ENCODE measurements around the gene ATP11A. TPM values are rescaled to one million over a fixed set of nuclear protein-coding genes. Genes with fewer than 3 reads are reported as not detected.

ATP11A gene
- total RNA-seq, 1 experiment from 2014 or later, result 41.2 TPM

- H3K4me3 Mint-ChIP-seq (ENCODE audit: unreplicated experiment), result no peak overlapping the region
- no TSS peak for BruUV-seq (replicated peaks)
- H3K4me1 Mint-ChIP-seq (ENCODE audit: insufficient read depth, unreplicated experiment), result no peaks in the 10 kb centered on the region
Measured at GRCh38 chr13:112895521-112896465, 206.0 kb downstream of the ATP11A start.

GRCh38 chr13:112896736-112897602 lies 207.1 kb downstream of the ATP11A start:
- TF ChIP-seq CTCF (IDR thresholded peaks at IDR 0.05; ENCODE audit: unreplicated experiment), result no peak
- H3K27me3 Mint-ChIP-seq (ENCODE audit: insufficient read depth, unreplicated experiment), result peaks cover 8% of the 10 kb centered on the region
- CTCF ChIA-PET, result no interaction called here
- BruUV-seq (replicated peaks), result no TSS peak
- H3K9me3 Mint-ChIP-seq (ENCODE audit: unreplicated experiment), result no peaks in the 10 kb centered on the region
- DNase-seq (ENCODE audit: unreplicated experiment), result no peak
- H3K36me3 Mint-ChIP-seq (ENCODE audit: insufficient read depth, unreplicated experiment), result no peaks in the 10 kb centered on the region
- no peak overlapping the region for H3K27ac Mint-ChIP-seq (ENCODE audit: low read depth, unreplicated experiment)
- no peak overlapping the region for H3K4me3 Mint-ChIP-seq (ENCODE audit: unreplicated experiment)
- intact Hi-C loops (cut with micrococcal nuclease), result no loop called here
- H3K4me1 Mint-ChIP-seq (ENCODE audit: insufficient read depth, unreplicated experiment), result no peaks in the 10 kb centered on the region
- POLR2A ChIA-PET, result interaction anchor here (0.6 to 0.9 kb wide), 5 partner anchors 9 to 239 kb away, joined by 3 to 5 read pairs (median 3); no protein-coding TSS in a partner anchor

More at GRCh38 chr13:112895521-112896465, 206.0 kb downstream of the ATP11A start:
- Mint-ChIP-seq H3K27ac (ENCODE audit: low read depth, unreplicated experiment) (no peak overlapping the region), H3K9me3 (ENCODE audit: unreplicated experiment) (no peaks in the 10 kb centered on the region), H3K36me3 (ENCODE audit: insufficient read depth, unreplicated experiment) (no peaks in the 10 kb centered on the region), H3K27me3 (ENCODE audit: insufficient read depth, unreplicated experiment) (peaks cover 7% of the 10 kb centered on the region)
- POLR2A ChIA-PET, result interaction anchor here (0.8 to 0.9 kb wide), 2 partner anchors 10 to 18 kb away, joined by 3 to 5 read pairs; no protein-coding TSS in a partner anchor
- no peak for TF ChIP-seq CTCF (IDR thresholded peaks at IDR 0.05; ENCODE audit: unreplicated experiment)
- CTCF ChIA-PET, result no interaction called here
- DNase-seq (ENCODE audit: unreplicated experiment), result no peak
- intact Hi-C loops (cut with micrococcal nuclease), result no loop called here

GRCh38 chr13:112897603-112897955 lies 207.7 kb downstream of the ATP11A start:
- DNase-seq (ENCODE audit: unreplicated experiment), result no peak
- intact Hi-C loops (cut with micrococcal nuclease), result no loop called here
- no peaks in the 10 kb centered on the region for H3K36me3 Mint-ChIP-seq (ENCODE audit: insufficient read depth, unreplicated experiment)
- no peak overlapping the region for H3K27ac Mint-ChIP-seq (ENCODE audit: low read depth, unreplicated experiment)
- peaks cover 8% of the 10 kb centered on the region for H3K27me3 Mint-ChIP-seq (ENCODE audit: insufficient read depth, unreplicated experiment)
- TF ChIP-seq CTCF (IDR thresholded peaks at IDR 0.05; ENCODE audit: unreplicated experiment), result no peak
- ChIA-PET POLR2A (no interaction called here), CTCF (no interaction called here)
- no peaks in the 10 kb centered on the region for H3K4me1 Mint-ChIP-seq (ENCODE audit: insufficient read depth, unreplicated experiment)
- no peaks in the 10 kb centered on the region for H3K9me3 Mint-ChIP-seq (ENCODE audit: unreplicated experiment)
- no TSS peak for BruUV-seq (replicated peaks)
- no peak overlapping the region for H3K4me3 Mint-ChIP-seq (ENCODE audit: unreplicated experiment)

Data from MCF 10A (cell line).